Fibroblast of lung (primary cell): ENCODE measurements around the gene ARL15. TPM values are rescaled to one million over a fixed set of nuclear protein-coding genes. Genes with fewer than 3 reads are reported as not detected.

Experiments used
- DNase-seq, 2 donors: peaks; one replicate each; pipeline versions ENCODE4 v3.0.0 to v3.0.0-alpha.2; 2010; ENCODE audit warnings: low read depth in 2 of 2
- H2AFZ ChIP-seq: 2 replicates; pipeline ENCODE4 v1.5.1; 2012; ENCODE audit warnings: low read length, control low read depth, inconsistent platforms
- H3K27ac ChIP-seq: 2 replicates; pipeline ENCODE4 v1.5.1; 2011; ENCODE audit warnings: low read length, control low read depth; ENCODE audit not compliant: insufficient read depth
- H3K27me3 ChIP-seq: 2 replicates; pipeline ENCODE4 v1.5.1; 2011; ENCODE audit warnings: mild to moderate bottlenecking, low read length; ENCODE audit not compliant: control insufficient read depth, insufficient read depth
- H3K36me3 ChIP-seq: 2 replicates; pipeline ENCODE4 v1.5.1; 2011; ENCODE audit warnings: low read length; ENCODE audit not compliant: control insufficient read depth, insufficient read depth
- H3K4me1 ChIP-seq: 2 replicates; pipeline ENCODE4 v1.5.1; 2011; ENCODE audit warnings: low read length; ENCODE audit not compliant: control insufficient read depth, insufficient read depth; ENCODE audit errors: extremely low read depth
- H3K4me2 ChIP-seq: 2 replicates; pipeline ENCODE4 v1.5.1; 2011; ENCODE audit warnings: low read length, control low read depth; ENCODE audit not compliant: insufficient read depth; ENCODE audit errors: extremely low read depth
- H3K4me3 ChIP-seq, 4 experiments: fragments of 200-600 bp in 1 of 4; sonication (generic) in 1 of 4; replicated peaks in 1 of 4; 2 replicates each; pipeline ENCODE4 v1.5.1; 2011 to 2016; ENCODE audit warnings: low read length in 4 of 4, low read depth in 3 of 4, mild to moderate bottlenecking in 3 of 4, control low read depth in 2 of 4, inconsistent platforms in 1 of 4, mixed read lengths in 1 of 4; ENCODE audit not compliant: insufficient read depth in 1 of 4; ENCODE audit errors: control extremely low read depth in 1 of 4
- H3K79me2 ChIP-seq: 2 replicates; pipeline ENCODE4 v1.5.1; 2012; ENCODE audit warnings: mild to moderate bottlenecking, low read length, inconsistent platforms; ENCODE audit not compliant: control insufficient read depth, insufficient read depth
- H3K9ac ChIP-seq: 2 replicates; pipeline ENCODE4 v1.5.1; 2011; ENCODE audit warnings: mild to moderate bottlenecking, low read length, control low read depth; ENCODE audit not compliant: insufficient read depth
- H3K9me3 ChIP-seq: 2 replicates; pipeline ENCODE4 v1.5.1; 2012; ENCODE audit warnings: low read depth, low read length; ENCODE audit not compliant: control insufficient read depth, insufficient read depth
- H4K20me1 ChIP-seq: 2 replicates; pipeline ENCODE4 v1.5.1; 2011; ENCODE audit warnings: low read length; ENCODE audit not compliant: control insufficient read depth, insufficient read depth; ENCODE audit errors: extremely low read depth
- EZH2 ChIP-seq: IDR thresholded peaks from 2 replicates; pipeline ENCODE4 v1.5.1; 2012; ENCODE audit warnings: low read length, control low read depth, mild to moderate bottlenecking; ENCODE audit errors: missing control alignments
- polyA plus RNA-seq, 2 donors: library from polyadenylated mRNA; depleted of rRNA in 1 of 2; stranded (reverse) in 1 of 2; unstranded in 1 of 2; fragments of >200 nt; gene quantifications; 2 replicates each; pipeline ENCODE4 v1.2.1, GENCODE V29; 2011 to 2012; ENCODE audit warnings: missing spikeins in 1 of 2
- total RNA-seq: library from RNA; depleted of rRNA; stranded (reverse); fragments of >200 nt; gene quantifications from 2 replicates; pipeline ENCODE4 v1.2.1, GENCODE V29; 2014
- TF ChIP-seq, protein P1 (sequence below), 2 donors: IDR thresholded peaks in 1 of 2; conservative IDR thresholded peaks in 1 of 2; 1 replicate in 1 of 2; 2 replicates in 1 of 2; pipeline ENCODE4 v1.5.1; 2011 to 2012; ENCODE audit warnings: low read length in 2 of 2, control low read depth in 1 of 2, inconsistent platforms in 1 of 2, low read depth in 1 of 2, mild to moderate bottlenecking in 1 of 2

Gene ARL15
- total and polyA plus RNA-seq, 2 donors (not counting 1 experiment from before 2014, with no cell fraction given): 20.6 to 28.7 TPM

DNA sequence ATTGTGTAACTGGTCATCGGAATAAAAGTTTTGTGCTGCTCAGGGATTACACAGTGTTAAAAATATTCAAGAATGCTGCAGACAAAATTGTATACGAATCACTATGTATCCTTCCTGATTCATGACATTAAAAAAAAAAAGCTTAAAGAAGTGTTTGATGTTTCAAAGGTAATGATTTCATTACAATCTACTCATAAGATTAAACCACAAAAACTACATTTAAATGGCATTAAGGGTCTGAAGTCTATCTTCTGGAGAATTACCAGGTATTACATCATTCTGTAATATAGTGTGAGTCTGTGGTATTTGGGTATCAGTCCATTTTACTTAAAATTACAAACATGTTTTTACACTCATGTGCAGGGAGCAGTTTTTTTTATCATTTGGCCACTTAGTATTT is 425.5 kb downstream of the ARL15 start:
- no peaks in the 10 kb centered on the region for H3K27me3 ChIP-seq
- TF ChIP-seq EZH2: no peak
- TF ChIP-seq, protein P1, sequence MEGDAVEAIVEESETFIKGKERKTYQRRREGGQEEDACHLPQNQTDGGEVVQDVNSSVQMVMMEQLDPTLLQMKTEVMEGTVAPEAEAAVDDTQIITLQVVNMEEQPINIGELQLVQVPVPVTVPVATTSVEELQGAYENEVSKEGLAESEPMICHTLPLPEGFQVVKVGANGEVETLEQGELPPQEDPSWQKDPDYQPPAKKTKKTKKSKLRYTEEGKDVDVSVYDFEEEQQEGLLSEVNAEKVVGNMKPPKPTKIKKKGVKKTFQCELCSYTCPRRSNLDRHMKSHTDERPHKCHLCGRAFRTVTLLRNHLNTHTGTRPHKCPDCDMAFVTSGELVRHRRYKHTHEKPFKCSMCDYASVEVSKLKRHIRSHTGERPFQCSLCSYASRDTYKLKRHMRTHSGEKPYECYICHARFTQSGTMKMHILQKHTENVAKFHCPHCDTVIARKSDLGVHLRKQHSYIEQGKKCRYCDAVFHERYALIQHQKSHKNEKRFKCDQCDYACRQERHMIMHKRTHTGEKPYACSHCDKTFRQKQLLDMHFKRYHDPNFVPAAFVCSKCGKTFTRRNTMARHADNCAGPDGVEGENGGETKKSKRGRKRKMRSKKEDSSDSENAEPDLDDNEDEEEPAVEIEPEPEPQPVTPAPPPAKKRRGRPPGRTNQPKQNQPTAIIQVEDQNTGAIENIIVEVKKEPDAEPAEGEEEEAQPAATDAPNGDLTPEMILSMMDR (conservative IDR thresholded peaks at IDR 0.05 in 1 of 2, IDR thresholded peaks at IDR 0.05 in 1 of 2; ENCODE audit: low read depth in 1 of 2, low read length in 2 of 2): no peak
- H4K20me1 ChIP-seq: no peaks in the 10 kb centered on the region
- no peaks in the 10 kb centered on the region for H3K36me3 ChIP-seq
- H3K79me2 ChIP-seq: no peaks in the 10 kb centered on the region
- no peak overlapping the region for H3K4me3 ChIP-seq
- H3K27ac ChIP-seq: no peak overlapping the region
- H2AFZ ChIP-seq: no peak overlapping the region
- H3K9me3 ChIP-seq: no peaks in the 10 kb centered on the region
- peak; percentile 19 to 21 for DNase-seq
- H3K9ac ChIP-seq: no peak overlapping the region
- no peak overlapping the region for H3K4me2 ChIP-seq
- no peaks in the 10 kb centered on the region for H3K4me1 ChIP-seq

DNA sequence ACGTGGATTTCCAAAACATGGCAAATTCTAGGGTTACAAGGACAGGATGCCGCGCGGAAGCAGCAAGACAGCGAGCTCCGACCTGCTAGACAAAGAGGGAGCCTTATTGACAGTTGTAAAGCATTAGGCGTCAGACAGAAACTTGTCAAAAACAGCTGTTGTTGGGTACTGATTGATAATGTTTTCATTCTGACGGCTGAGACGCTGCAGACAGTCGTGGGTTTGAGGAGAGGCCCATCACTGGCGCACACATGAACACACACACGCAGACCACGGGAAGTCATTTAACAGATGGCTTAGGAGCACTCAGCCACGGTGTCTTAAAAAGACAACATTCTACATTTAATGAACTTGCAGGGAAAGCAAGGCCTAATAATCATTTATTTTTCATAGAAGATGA is 426.0 kb downstream of the ARL15 start:
- Histone ChIP-seq H3K27ac (no peak overlapping the region), H3K4me3 (no peak overlapping the region), H3K9ac (no peak overlapping the region), H3K4me1 (no peaks in the 10 kb centered on the region), H3K27me3 (no peaks in the 10 kb centered on the region), H3K9me3 (no peaks in the 10 kb centered on the region), H4K20me1 (no peaks in the 10 kb centered on the region), H3K36me3 (no peaks in the 10 kb centered on the region), H2AFZ (peak overlapping the region; percentile 30), H3K4me2 (no peak overlapping the region), H3K79me2 (no peaks in the 10 kb centered on the region)
- DNase-seq: no peak
- no peak for TF ChIP-seq EZH2
- TF ChIP-seq, protein P1 (conservative IDR thresholded peaks at IDR 0.05 in 1 of 2, IDR thresholded peaks at IDR 0.05 in 1 of 2; ENCODE audit: low read depth in 1 of 2, low read length in 2 of 2): no peak

DNA sequence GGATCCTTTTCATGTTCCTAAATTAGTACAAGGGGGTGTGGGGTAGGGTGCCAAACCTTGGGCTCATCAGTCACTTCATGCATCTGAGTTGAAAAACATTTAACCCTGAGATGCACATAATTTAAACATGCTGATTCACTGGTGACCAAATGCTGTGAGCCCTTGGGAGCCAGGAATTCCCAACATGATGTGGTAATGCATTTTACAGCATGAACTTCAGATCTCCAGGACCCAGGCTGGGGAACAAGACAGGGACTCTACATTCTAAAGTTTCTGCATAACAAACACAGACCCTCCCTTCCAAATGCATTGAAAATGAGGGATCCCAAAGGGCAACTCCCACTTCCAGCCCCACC is 427.7 kb downstream of the ARL15 start:
- Histone ChIP-seq H3K27ac (no peak overlapping the region), H3K79me2 (no peaks in the 10 kb centered on the region), H3K27me3 (no peaks in the 10 kb centered on the region), H4K20me1 (no peaks in the 10 kb centered on the region), H3K36me3 (no peaks in the 10 kb centered on the region), H3K9ac (no peak overlapping the region), H3K4me1 (no peaks in the 10 kb centered on the region), H3K9me3 (no peaks in the 10 kb centered on the region), H3K4me3 (no peak overlapping the region), H3K4me2 (no peak overlapping the region), H2AFZ (no peak overlapping the region)
- DNase-seq: peak in 1 of 2 donors; percentile 30
- TF ChIP-seq EZH2: no peak
- TF ChIP-seq, protein P1 (conservative IDR thresholded peaks at IDR 0.05 in 1 of 2, IDR thresholded peaks at IDR 0.05 in 1 of 2; ENCODE audit: low read depth in 1 of 2, low read length in 2 of 2): no peak
